ENCODE measurements around the gene AMZ1. TPM values are rescaled to one million over a fixed set of nuclear protein-coding genes. Genes with fewer than 3 reads are reported as not detected.

AMZ1 gene
- total RNA-seq, 4 donors from 2014 or later: under 0.01 to 1.2 (median 0.53) TPM

DNA sequence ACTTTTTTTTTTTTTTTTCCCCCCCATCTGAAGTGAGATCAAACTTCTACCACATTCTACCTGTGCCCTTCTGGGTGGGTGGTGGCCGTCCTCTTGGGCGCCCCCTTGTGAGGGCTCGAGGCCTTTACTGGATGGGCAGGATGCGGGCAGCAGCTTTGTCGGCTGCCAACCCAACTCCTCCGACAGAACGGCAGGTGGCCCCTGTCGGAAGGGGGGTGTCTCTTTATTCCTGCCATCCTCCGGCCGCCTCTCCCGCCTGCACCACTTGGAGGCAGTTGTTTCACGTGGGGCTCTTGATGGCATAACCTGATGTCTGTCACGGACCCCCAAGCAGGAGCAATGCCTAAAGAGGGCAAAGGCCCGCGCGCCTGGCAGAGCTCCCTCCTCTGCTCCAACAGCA is 31.0 kb downstream of the AMZ1 start:
- Histone ChIP-seq H3K36me3 (peaks cover 0 to 42% (median 25%) of the 10 kb centered on the region in 4 donors), H3K4me3 (no peak overlapping the region), H3K27me3 (no peaks in the 10 kb centered on the region), H3K27ac (replicated peaks in 1 of 4) (no peak overlapping the region), H3K4me1 (peaks cover 22 to 31% (median 28%) of the 10 kb centered on the region in 4 donors), H3K9me3 (no peaks in the 10 kb centered on the region)
- intact Hi-C loops (cut with DNase I): no loop called here
- no peak for DNase-seq (ENCODE audit: extremely low spot score)
- TF ChIP-seq POLR2A (IDR thresholded peaks at IDR 0.05; ENCODE audit: low read depth): no peak
- TF ChIP-seq, protein P1, sequence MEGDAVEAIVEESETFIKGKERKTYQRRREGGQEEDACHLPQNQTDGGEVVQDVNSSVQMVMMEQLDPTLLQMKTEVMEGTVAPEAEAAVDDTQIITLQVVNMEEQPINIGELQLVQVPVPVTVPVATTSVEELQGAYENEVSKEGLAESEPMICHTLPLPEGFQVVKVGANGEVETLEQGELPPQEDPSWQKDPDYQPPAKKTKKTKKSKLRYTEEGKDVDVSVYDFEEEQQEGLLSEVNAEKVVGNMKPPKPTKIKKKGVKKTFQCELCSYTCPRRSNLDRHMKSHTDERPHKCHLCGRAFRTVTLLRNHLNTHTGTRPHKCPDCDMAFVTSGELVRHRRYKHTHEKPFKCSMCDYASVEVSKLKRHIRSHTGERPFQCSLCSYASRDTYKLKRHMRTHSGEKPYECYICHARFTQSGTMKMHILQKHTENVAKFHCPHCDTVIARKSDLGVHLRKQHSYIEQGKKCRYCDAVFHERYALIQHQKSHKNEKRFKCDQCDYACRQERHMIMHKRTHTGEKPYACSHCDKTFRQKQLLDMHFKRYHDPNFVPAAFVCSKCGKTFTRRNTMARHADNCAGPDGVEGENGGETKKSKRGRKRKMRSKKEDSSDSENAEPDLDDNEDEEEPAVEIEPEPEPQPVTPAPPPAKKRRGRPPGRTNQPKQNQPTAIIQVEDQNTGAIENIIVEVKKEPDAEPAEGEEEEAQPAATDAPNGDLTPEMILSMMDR (IDR thresholded peaks at IDR 0.05): peak in 2 of 3 experiments; percentile 6 to 35
- no peak for TF ChIP-seq EP300 (IDR thresholded peaks at IDR 0.05)
- no peak for TF ChIP-seq POLR2AphosphoS5 (IDR thresholded peaks at IDR 0.05)
- 73% methylated on average over 14 of the region's 16 CpGs for WGBS

DNA sequence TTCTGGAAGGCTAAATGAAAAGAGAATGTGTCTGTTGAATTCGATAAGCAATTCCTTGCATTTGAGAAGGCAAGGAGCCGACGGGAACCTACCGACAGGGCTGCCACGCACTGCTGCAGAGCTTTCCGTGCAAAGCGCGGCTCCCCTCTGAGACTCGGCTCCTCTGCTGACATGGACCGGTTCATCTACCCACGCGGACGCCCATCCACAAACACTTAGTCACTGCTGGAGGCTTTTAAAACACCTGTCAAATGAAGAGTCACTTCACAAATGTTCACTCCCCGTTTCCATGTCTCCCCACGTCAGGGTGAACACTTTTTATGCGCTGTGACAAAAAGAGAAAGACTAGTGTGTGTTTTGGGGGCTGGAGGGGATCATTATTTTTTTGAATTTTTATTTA is 32.0 kb downstream of the AMZ1 start:
- Histone ChIP-seq H3K27me3 (no peaks in the 10 kb centered on the region), H3K4me1 (peaks cover 22 to 31% (median 28%) of the 10 kb centered on the region in 4 donors), H3K27ac (replicated peaks in 1 of 4) (no peak overlapping the region), H3K36me3 (peaks cover 0 to 51% (median 29%) of the 10 kb centered on the region in 4 donors), H3K9me3 (no peaks in the 10 kb centered on the region), H3K4me3 (no peak overlapping the region)
- no peak for TF ChIP-seq EP300 (IDR thresholded peaks at IDR 0.05)
- TF ChIP-seq, protein P1 (IDR thresholded peaks at IDR 0.05): no peak
- TF ChIP-seq POLR2A (IDR thresholded peaks at IDR 0.05; ENCODE audit: low read depth): no peak
- TF ChIP-seq POLR2AphosphoS5 (IDR thresholded peaks at IDR 0.05): no peak
- WGBS: 95% methylated on average over 16 of the region's 16 CpGs
- intact Hi-C loops (cut with DNase I): no loop called here
- DNase-seq (ENCODE audit: extremely low spot score): no peak

DNA sequence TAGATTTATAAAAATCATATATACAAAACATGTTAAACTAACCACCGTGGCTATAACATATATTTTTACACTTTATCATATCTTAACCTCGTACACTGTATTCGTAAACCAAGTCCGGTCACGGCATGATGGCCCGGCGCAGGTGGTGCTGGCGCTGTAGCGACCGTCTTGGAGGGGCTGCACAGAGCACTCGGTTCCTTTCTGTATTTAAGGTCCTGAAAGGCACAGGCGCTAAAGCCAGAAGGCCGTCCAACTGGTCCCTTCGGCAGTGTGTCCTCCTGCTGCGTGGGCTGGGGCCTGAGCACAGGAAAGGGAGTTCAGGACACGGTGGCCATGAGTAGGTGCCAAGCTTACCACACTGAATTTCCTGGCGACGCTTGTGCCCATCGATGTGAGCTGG is 33.8 kb downstream of the AMZ1 start:
- Histone ChIP-seq H3K4me1 (peaks cover 11 to 14% (median 13%) of the 10 kb centered on the region in 4 donors), H3K27me3 (no peaks in the 10 kb centered on the region), H3K4me3 (no peak overlapping the region), H3K9me3 (no peaks in the 10 kb centered on the region), H3K27ac (replicated peaks in 1 of 4) (no peak overlapping the region), H3K36me3 (peaks cover 0 to 68% (median 40%) of the 10 kb centered on the region in 4 donors)
- TF ChIP-seq, protein P1 (IDR thresholded peaks at IDR 0.05): no peak
- TF ChIP-seq EP300 (IDR thresholded peaks at IDR 0.05) (no peak), POLR2AphosphoS5 (IDR thresholded peaks at IDR 0.05) (no peak), POLR2A (IDR thresholded peaks at IDR 0.05; ENCODE audit: low read depth) (no peak)
- DNase-seq (ENCODE audit: extremely low spot score): no peak
- WGBS: 95% methylated on average over 19 of the region's 19 CpGs
- intact Hi-C loops (cut with DNase I): no loop called here

DNA sequence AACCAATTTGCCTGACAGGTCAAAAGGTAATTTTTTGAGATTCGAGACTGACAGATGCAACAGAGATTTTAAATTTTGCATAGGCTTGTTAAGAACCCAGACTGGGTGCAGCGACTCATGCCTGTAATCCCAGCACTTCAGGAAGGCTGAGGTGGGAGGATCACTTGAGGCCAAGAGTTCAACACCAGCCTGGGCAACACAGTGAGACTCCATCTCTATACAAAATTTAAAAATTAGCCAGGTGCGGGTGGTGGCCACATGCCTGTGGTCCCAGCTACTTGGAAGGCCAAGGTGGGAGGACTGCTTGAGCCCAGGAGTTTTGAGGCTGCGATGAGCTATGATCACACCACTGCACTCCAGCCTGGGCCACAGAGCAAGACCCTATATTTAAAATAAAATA is 34.6 kb downstream of the AMZ1 start:
- no peak overlapping the region for H3K4me3 ChIP-seq
- intact Hi-C loops (cut with DNase I): no loop called here
- no peaks in the 10 kb centered on the region for H3K9me3 ChIP-seq
- no peaks in the 10 kb centered on the region for H3K27me3 ChIP-seq
- TF ChIP-seq POLR2A (IDR thresholded peaks at IDR 0.05; ENCODE audit: low read depth): no peak
- TF ChIP-seq, protein P1 (IDR thresholded peaks at IDR 0.05): no peak
- TF ChIP-seq POLR2AphosphoS5 (IDR thresholded peaks at IDR 0.05): no peak
- no peak for TF ChIP-seq EP300 (IDR thresholded peaks at IDR 0.05)
- H3K4me1 ChIP-seq: peaks cover 3 to 6% (median 6%) of the 10 kb centered on the region in 4 donors
- WGBS: 93% methylated on average over 4 of the region's 4 CpGs
- DNase-seq (ENCODE audit: extremely low spot score): no peak
- H3K27ac ChIP-seq (replicated peaks in 1 of 4): no peak overlapping the region
- peaks cover 0 to 70% (median 44%) of the 10 kb centered on the region in 4 donors for H3K36me3 ChIP-seq
